Activated CD4-positive, alpha-beta T cell treated with anti-CD3 and anti-CD28 coated beads, Interleukin-2, amount 10 ng/mL, durations not matched to agents 24 days and 14 days (primary cell): ENCODE measurements around the gene GPRIN3. TPM values are rescaled to one million over a fixed set of nuclear protein-coding genes. Genes with fewer than 3 reads are reported as not detected.

Experiments
- DNase-seq: peaks from one replicate; pipeline ENCODE4 v3.0.0; 2022
- H3K27ac Mint-ChIP-seq: one replicate; pipeline ENCODE4 v1.8.0; 2022; ENCODE audit warnings: mild to moderate bottlenecking, mixed read lengths
- H3K27me3 Mint-ChIP-seq: one replicate; pipeline ENCODE4 v1.8.0; 2022; ENCODE audit warnings: mixed read lengths
- H3K36me3 Mint-ChIP-seq: one replicate; pipeline ENCODE4 v1.8.0; 2022; ENCODE audit warnings: low read depth, mild to moderate bottlenecking, mixed read lengths
- H3K4me1 Mint-ChIP-seq: one replicate; pipeline ENCODE4 v1.8.0; 2021; ENCODE audit warnings: mixed read lengths
- H3K4me3 Mint-ChIP-seq: one replicate; pipeline ENCODE4 v1.8.0; 2022; ENCODE audit warnings: mild to moderate bottlenecking, moderate library complexity, mixed read lengths
- H3K9me3 Mint-ChIP-seq: one replicate; pipeline ENCODE4 v1.8.0; 2021; ENCODE audit warnings: mixed read lengths
- intact Hi-C: fragments of 100-400 bp; cut with micrococcal nuclease; formaldehyde crosslinking; loops from one replicate; pipeline ENCODE4 v1.15.1; 2023
- total RNA-seq: library from RNA; stranded (reverse); gene quantifications from 2 replicates; pipeline ENCODE4 v1.2.3, GENCODE V29; 2022

The GPRIN3 gene
- total RNA-seq, 1 donor from 2014 or later, result 26.2 TPM

DNA sequence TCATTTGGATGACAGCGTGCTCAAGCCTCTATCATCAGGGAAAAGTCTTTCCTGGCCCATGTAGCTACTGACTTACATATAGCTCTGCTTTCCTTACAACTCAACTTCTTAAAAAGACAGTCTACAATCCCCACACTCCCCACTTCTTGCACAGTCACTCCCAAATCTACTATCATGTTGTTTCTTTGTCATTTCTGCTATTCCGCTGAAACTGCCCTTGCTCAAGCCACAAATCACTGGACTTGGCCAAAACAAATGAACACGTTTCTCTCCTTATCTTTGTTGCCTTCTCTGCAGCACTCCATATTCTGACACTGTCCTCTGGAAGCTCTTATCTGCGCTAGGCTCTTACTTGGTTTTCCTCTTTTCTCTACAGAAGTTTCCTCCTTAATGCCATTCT lies 28.2 kb downstream of the GPRIN3 start:
- peaks cover 43% of the 10 kb centered on the region for H3K4me1 Mint-ChIP-seq
- H3K27me3 Mint-ChIP-seq, result no peaks in the 10 kb centered on the region
- H3K27ac Mint-ChIP-seq, result no peak overlapping the region
- peaks cover 12% of the 10 kb centered on the region for H3K9me3 Mint-ChIP-seq
- no peak overlapping the region for H3K4me3 Mint-ChIP-seq
- H3K36me3 Mint-ChIP-seq, result peaks cover 44% of the 10 kb centered on the region
- intact Hi-C loops, result no loop called here
- no peak for DNase-seq

- no peaks in the 10 kb centered on the region for H3K27me3 Mint-ChIP-seq
- H3K36me3 Mint-ChIP-seq, result peaks cover 47% of the 10 kb centered on the region
- H3K27ac Mint-ChIP-seq, result no peak overlapping the region
- H3K9me3 Mint-ChIP-seq, result peaks cover 16% of the 10 kb centered on the region
- peaks cover 39% of the 10 kb centered on the region for H3K4me1 Mint-ChIP-seq
- DNase-seq, result no peak
- intact Hi-C loops, result no loop called here
- no peak overlapping the region for H3K4me3 Mint-ChIP-seq
Measured at GRCh38 chr4:89277412-89277811, 30.2 kb downstream of the GPRIN3 start.

DNA sequence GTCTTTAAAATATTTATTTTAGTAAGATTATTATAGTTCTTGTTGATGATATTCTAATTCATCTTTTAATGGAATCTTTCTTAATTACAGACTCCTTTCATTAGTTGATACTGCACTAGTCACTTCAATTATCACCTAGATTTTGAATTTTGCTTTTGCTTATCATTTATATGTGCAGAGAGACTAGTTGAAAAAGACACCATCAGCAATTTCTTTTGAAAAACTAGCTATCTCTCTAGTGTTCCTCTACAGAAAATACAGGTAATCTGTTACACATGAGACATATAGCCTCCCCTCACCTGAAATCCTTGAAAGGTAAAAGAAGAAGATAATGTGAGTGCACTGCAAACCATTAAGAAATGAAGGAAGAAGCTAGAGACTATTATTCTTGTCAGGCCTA lies 31.3 kb downstream of the GPRIN3 start:
- intact Hi-C loops, result no loop called here
- Mint-ChIP-seq H3K27ac (no peak overlapping the region), H3K36me3 (peaks cover 47% of the 10 kb centered on the region)

GRCh38 chr4:89275587-89275986 lies 32.0 kb downstream of the GPRIN3 start:
- DNase-seq, result no peak
- Mint-ChIP-seq H3K4me3 (no peak overlapping the region), H3K4me1 (peaks cover 43% of the 10 kb centered on the region), H3K36me3 (peaks cover 48% of the 10 kb centered on the region), H3K27me3 (no peaks in the 10 kb centered on the region), H3K9me3 (peaks cover 9% of the 10 kb centered on the region), H3K27ac (no peak overlapping the region)
- intact Hi-C loops, result no loop called here

More for the DNA sequence above, 31.3 kb downstream of the GPRIN3 start:
- H3K4me3 Mint-ChIP-seq, result no peak overlapping the region
- H3K27me3 Mint-ChIP-seq, result no peaks in the 10 kb centered on the region
- peaks cover 40% of the 10 kb centered on the region for H3K4me1 Mint-ChIP-seq
- DNase-seq, result no peak
- H3K9me3 Mint-ChIP-seq, result peaks cover 10% of the 10 kb centered on the region

- no peak for DNase-seq
- Mint-ChIP-seq H3K4me3 (no peak overlapping the region), H3K27ac (peak overlapping the region; percentile 10), H3K27me3 (no peaks in the 10 kb centered on the region), H3K36me3 (peaks cover 59% of the 10 kb centered on the region), H3K4me1 (peaks cover 52% of the 10 kb centered on the region), H3K9me3 (peaks cover 17% of the 10 kb centered on the region)
- intact Hi-C loops, result no loop called here
Measured at GRCh38 chr4:89273741-89274141, 33.9 kb downstream of the GPRIN3 start.

DNA sequence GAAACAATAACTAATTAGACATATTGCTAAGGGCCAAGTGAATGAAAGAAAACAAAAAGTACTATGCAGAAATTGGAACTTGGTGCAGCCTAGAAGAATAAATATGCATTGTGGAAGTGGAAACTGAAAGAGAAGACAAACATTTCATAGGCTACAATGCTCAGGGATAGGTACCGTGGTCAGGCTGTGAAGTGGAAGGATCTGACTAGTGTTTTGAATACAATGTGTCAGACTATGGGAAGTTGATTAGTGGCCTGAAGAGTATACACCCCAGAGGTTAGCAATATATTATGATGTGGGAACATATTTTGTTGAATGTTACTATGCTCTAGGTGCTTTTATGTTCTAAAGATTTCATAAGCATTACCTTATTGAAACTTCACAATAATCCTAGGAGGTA lies 36.8 kb downstream of the GPRIN3 start:
- Mint-ChIP-seq H3K36me3 (peaks cover 57% of the 10 kb centered on the region), H3K9me3 (peaks cover 17% of the 10 kb centered on the region), H3K27me3 (no peaks in the 10 kb centered on the region), H3K4me3 (no peak overlapping the region), H3K27ac (peak overlapping the region; percentile 19), H3K4me1 (peaks cover 57% of the 10 kb centered on the region)
- intact Hi-C loops, result loop anchor here (2.0 kb wide), 1 partner anchor 16 kb away; no protein-coding TSS in a partner anchor
- no peak for DNase-seq

DNA sequence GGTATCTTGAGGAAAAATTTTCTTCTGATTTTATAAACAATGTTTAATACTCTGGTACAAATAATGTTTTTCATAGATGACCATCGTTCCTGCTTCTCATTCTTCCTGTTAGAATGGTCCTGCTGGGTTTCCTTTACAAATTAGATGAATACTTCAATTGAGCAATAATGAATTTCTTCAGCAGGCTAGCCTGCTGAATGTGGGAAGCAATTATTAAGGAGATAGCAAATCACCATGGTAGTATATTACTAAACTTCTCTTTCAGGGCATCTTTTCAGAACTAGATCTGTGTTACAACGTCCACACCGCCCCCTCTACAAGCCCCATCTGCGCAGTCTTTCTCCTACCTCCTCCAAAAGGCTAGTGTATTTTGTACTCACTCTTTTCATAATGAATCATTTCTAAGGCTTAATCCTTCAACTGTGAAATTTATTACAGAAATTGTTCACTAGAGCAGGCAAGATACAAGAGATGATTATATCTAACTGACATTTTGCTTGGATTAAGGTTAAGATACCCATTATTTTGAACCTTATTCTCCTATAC lies 38.4 kb downstream of the GPRIN3 start:
- H3K27ac Mint-ChIP-seq, result peak overlapping the region; percentile 48
- intact Hi-C loops, result no loop called here
- no peak for DNase-seq
- H3K9me3 Mint-ChIP-seq, result peaks cover 17% of the 10 kb centered on the region
- peaks cover 57% of the 10 kb centered on the region for H3K36me3 Mint-ChIP-seq
- no peak overlapping the region for H3K4me3 Mint-ChIP-seq
- peaks cover 58% of the 10 kb centered on the region for H3K4me1 Mint-ChIP-seq
- H3K27me3 Mint-ChIP-seq, result no peaks in the 10 kb centered on the region

DNA sequence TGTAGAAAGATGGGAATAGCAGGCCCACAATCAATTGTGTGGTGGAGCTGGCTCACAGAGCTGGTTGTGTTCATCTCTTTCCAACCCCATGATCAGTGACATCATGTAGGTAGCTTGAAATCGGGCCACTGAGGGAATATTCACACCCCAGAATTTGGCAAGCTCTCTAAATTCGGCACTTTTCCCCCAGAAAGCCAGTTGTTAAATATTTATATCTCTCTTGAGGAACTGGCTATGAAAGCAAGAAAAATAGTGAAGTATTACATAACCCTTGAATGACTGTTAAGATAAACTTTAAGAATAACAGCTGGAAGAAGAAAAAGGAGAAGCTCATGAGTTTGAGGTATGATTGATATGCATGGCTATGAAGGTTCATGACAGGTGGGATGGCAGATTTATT lies 38.9 kb downstream of the GPRIN3 start:
- no peak for DNase-seq
- no peaks in the 10 kb centered on the region for H3K27me3 Mint-ChIP-seq
- intact Hi-C loops, result no loop called here
- H3K4me1 Mint-ChIP-seq, result peaks cover 58% of the 10 kb centered on the region
- peaks cover 17% of the 10 kb centered on the region for H3K9me3 Mint-ChIP-seq
- peaks cover 57% of the 10 kb centered on the region for H3K36me3 Mint-ChIP-seq
- H3K27ac Mint-ChIP-seq, result no peak overlapping the region
- H3K4me3 Mint-ChIP-seq, result no peak overlapping the region

- intact Hi-C loops, result no loop called here
- no peak for DNase-seq
- no peaks in the 10 kb centered on the region for H3K27me3 Mint-ChIP-seq
- H3K4me1 Mint-ChIP-seq, result peaks cover 63% of the 10 kb centered on the region
- H3K27ac Mint-ChIP-seq, result no peak overlapping the region
- H3K4me3 Mint-ChIP-seq, result no peak overlapping the region
- peaks cover 62% of the 10 kb centered on the region for H3K36me3 Mint-ChIP-seq
- H3K9me3 Mint-ChIP-seq, result peaks cover 17% of the 10 kb centered on the region
Measured at GRCh38 chr4:89267846-89268245, 39.8 kb downstream of the GPRIN3 start.

DNA sequence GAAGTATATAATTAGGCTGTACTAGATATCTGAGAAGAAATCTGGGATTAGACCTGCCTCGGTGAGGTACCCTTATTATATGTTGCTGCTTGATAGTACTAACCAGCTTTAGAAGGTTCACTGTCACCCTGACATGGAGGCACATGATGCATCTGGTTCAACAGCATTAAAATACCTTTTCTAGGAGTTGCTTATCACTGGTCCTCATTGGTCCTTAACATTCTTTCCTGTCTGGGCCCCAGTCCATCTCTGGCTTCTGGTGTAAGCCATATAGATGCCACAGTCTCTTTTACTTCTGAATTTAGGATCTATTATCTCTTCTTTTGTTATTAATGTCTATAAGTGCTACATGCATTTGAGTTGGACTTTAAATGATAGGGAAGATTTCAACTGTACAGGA lies 40.2 kb downstream of the GPRIN3 start:
- DNase-seq, result no peak
- peaks cover 13% of the 10 kb centered on the region for H3K9me3 Mint-ChIP-seq
- intact Hi-C loops, result no loop called here
- H3K27me3 Mint-ChIP-seq, result no peaks in the 10 kb centered on the region
- peaks cover 61% of the 10 kb centered on the region for H3K4me1 Mint-ChIP-seq
- no peak overlapping the region for H3K27ac Mint-ChIP-seq
- no peak overlapping the region for H3K4me3 Mint-ChIP-seq
- H3K36me3 Mint-ChIP-seq, result peaks cover 58% of the 10 kb centered on the region

- Mint-ChIP-seq H3K9me3 (peaks cover 13% of the 10 kb centered on the region), H3K4me3 (no peak overlapping the region), H3K4me1 (peaks cover 57% of the 10 kb centered on the region), H3K27me3 (no peaks in the 10 kb centered on the region), H3K27ac (no peak overlapping the region), H3K36me3 (peaks cover 49% of the 10 kb centered on the region)
- DNase-seq, result peak; percentile 29
- intact Hi-C loops, result no loop called here
Measured at GRCh38 chr4:89266128-89266527, 41.5 kb downstream of the GPRIN3 start.

GRCh38 chr4:89263265-89263664 lies 44.3 kb downstream of the GPRIN3 start:
- intact Hi-C loops, result no loop called here
- Mint-ChIP-seq H3K4me1 (peaks cover 62% of the 10 kb centered on the region), H3K4me3 (no peak overlapping the region), H3K9me3 (peaks cover 3% of the 10 kb centered on the region), H3K27me3 (no peaks in the 10 kb centered on the region), H3K27ac (no peak overlapping the region), H3K36me3 (peaks cover 46% of the 10 kb centered on the region)
- peak; percentile 53 for DNase-seq

DNA sequence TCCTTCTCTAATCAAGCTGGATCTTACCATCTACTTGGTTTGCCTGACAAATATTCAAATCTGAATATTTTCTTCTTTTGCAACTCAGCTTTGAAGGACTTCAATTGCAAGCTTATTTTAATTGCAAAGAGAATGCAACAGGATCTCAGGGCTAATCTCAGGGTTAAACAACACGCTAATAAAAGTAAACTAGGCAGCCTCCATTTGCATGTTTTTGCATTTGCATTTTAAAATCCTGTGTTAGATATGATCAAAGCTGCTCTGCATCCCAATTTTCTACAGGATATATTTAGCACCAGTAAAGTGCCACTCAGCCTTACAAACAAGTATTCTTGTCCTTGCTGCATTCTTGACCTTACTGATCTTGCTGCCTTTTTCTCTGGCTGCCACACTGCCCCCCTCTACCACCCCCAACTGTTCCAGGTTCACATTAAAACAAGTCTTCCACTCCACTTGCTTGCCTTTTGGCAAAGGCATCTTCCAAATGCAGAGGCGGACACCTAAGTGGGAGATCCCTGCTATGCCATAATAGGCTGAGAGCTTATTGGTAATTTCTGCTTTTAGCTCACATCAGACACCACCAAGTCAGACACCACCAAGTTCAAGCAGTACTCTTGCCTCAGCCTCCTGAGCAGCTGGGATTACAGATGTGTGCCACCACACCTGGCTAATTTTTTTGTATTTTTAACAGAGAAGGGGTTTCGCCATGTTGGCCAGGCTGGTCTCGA lies 48.1 kb downstream of the GPRIN3 start:
- Mint-ChIP-seq H3K4me1 (peaks cover 74% of the 10 kb centered on the region), H3K27me3 (no peaks in the 10 kb centered on the region), H3K4me3 (no peak overlapping the region), H3K27ac (peak overlapping the region; percentile 17), H3K36me3 (peaks cover 33% of the 10 kb centered on the region), H3K9me3 (no peaks in the 10 kb centered on the region)
- DNase-seq, result peak; percentile 52
- intact Hi-C loops, result loop anchor here (10.0 kb wide), 1 partner anchor 175 kb away; no protein-coding TSS in a partner anchor

GRCh38 chr4:89258506-89258905 lies 49.1 kb downstream of the GPRIN3 start:
- H3K4me3 Mint-ChIP-seq, result no peak overlapping the region
- no peak overlapping the region for H3K27ac Mint-ChIP-seq
- intact Hi-C loops, result loop anchor here (10.0 kb wide), 1 partner anchor 176 kb away; no protein-coding TSS in a partner anchor
- H3K27me3 Mint-ChIP-seq, result no peaks in the 10 kb centered on the region
- H3K9me3 Mint-ChIP-seq, result no peaks in the 10 kb centered on the region
- DNase-seq, result peak; percentile 51
- H3K4me1 Mint-ChIP-seq, result peaks cover 72% of the 10 kb centered on the region
- peaks cover 31% of the 10 kb centered on the region for H3K36me3 Mint-ChIP-seq
